GM10248 (cell line): ENCODE data around the gene EFNA1.

Source experiments
- CTCF ChIA-PET: fragments of 300-600 bp; sonication (Branson Sonifier 250); formaldehyde crosslinking; extraction: SDS; loops from one replicate; lab custom pipeline; 2021; ENCODE audit warnings: antibody characterized with exemption; lab: Yijun Ruan, JAX
- POLR2A ChIA-PET: fragments of 350-650 bp; sonication (Branson Sonifier 250); formaldehyde crosslinking; extraction: SDS; loops from one replicate; lab custom pipeline; 2020; ENCODE audit warnings: antibody characterized with exemption; lab: Yijun Ruan, JAX
- DNase-seq: peaks from one replicate; pipeline ENCODE4 v3.0.0; 2012; ENCODE audit errors: extremely low spot score
- CTCF ChIP-seq: IDR thresholded peaks from 2 replicates; pipeline ENCODE4 v1.5.1; 2012; ENCODE audit warnings: mild to moderate bottlenecking, low read depth; ENCODE audit errors: extremely low read depth, missing control alignments, control extremely low read depth

The EFNA1 gene

GRCh38 chr1:155092641-155093040 is 35.0 kb upstream of the EFNA1 start:
- TF ChIP-seq CTCF, result no peak
- POLR2A ChIA-PET, result no interaction called here
- no peak for DNase-seq
- CTCF ChIA-PET, result interaction anchor here (0.9 to 6.8 kb wide), 15 partner anchors 8 to 81 kb away, joined by 3 to 184 read pairs (median 8); partner anchors contain the start of genes EFNA4, KRTCAP2 and TRIM46

- ChIA-PET POLR2A (no interaction called here), CTCF (interaction anchor here (1.2 to 6.8 kb wide), 5 partner anchors 9 to 99 kb away, joined by 4 to 184 read pairs (median 10); no protein-coding TSS in a partner anchor)
- DNase-seq, result no peak
- peak; percentile 17 for TF ChIP-seq CTCF
Measured at GRCh38 chr1:155093911-155094621, 33.6 kb upstream of the EFNA1 start.

GRCh38 chr1:155094622-155094948 is 33.1 kb upstream of the EFNA1 start:
- no peak for DNase-seq
- TF ChIP-seq CTCF, result no peak
- POLR2A ChIA-PET, result no interaction called here
- CTCF ChIA-PET, result interaction anchor here (0.9 to 4.7 kb wide), 7 partner anchors 9 to 99 kb away, joined by 3 to 29 read pairs (median 5); partner anchors contain the start of gene KRTCAP2

- no peak for TF ChIP-seq CTCF
- DNase-seq, result no peak
- ChIA-PET POLR2A (no interaction called here), CTCF (interaction anchor here (0.7 to 4.7 kb wide), 4 partner anchors 14 to 76 kb away, joined by 3 to 28 read pairs (median 4); partner anchors contain the start of gene KRTCAP2)
Measured at GRCh38 chr1:155099331-155099730, 28.3 kb upstream of the EFNA1 start.

- no peak for TF ChIP-seq CTCF
- CTCF ChIA-PET, result interaction anchor here (0.7 to 6.6 kb wide), 3 partner anchors 12 to 90 kb away, joined by 3 to 26 read pairs (median 6); no protein-coding TSS in a partner anchor
- POLR2A ChIA-PET, result no interaction called here
- DNase-seq, result no peak
Measured at GRCh38 chr1:155103325-155103724, 24.4 kb upstream of the EFNA1 start.

GRCh38 chr1:155104605-155105534 is 22.8 kb upstream of the EFNA1 start:
- DNase-seq, result no peak
- CTCF ChIA-PET, result interaction anchor here (1.3 to 6.6 kb wide), 3 partner anchors 13 to 20 kb away, joined by 4 to 26 read pairs (median 6); no protein-coding TSS in a partner anchor
- POLR2A ChIA-PET, result no interaction called here
- no peak for TF ChIP-seq CTCF
